GM21786 (cell line): Measurements from ENCODE around the gene KLHL3.

ENCODE experiments used
- ATAC-seq: cut with Tn5 transposase; IDR thresholded peaks from one replicate; pipeline ENCODE4 v1.9.1; 2021; ENCODE audit not compliant: unreplicated experiment

Gene KLHL3

GRCh38 chr5:137592317-137592716 is 143.6 kb downstream of the KLHL3 start:
- no peak for ATAC-seq

DNA sequence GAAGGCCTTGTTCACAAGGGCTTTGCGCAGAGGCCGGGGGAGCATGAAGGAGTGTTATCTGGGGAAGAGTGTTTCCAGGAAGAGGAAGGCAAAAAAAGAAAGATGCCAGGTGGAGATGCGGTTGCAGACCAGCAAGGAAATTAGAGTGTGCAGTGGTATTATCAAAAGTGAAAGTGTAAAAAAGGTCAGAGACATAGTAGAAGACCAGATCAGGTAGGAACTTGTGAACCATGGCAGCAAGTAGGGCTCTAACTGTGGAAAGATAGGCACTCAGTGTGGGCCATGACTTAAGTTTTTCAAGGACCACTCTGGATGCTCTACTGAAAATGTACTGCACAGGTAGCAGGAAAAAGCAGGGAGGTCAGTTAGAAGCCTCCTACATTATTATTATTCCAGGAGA is 146.7 kb downstream of the KLHL3 start:
- ATAC-seq, result no peak

- no peak for ATAC-seq
Measured at GRCh38 chr5:137587919-137588318, 148.0 kb downstream of the KLHL3 start.

GRCh38 chr5:137584262-137584661 is 151.6 kb downstream of the KLHL3 start:
- ATAC-seq, result no peak

GRCh38 chr5:137583129-137583528 is 152.8 kb downstream of the KLHL3 start:
- no peak for ATAC-seq

DNA sequence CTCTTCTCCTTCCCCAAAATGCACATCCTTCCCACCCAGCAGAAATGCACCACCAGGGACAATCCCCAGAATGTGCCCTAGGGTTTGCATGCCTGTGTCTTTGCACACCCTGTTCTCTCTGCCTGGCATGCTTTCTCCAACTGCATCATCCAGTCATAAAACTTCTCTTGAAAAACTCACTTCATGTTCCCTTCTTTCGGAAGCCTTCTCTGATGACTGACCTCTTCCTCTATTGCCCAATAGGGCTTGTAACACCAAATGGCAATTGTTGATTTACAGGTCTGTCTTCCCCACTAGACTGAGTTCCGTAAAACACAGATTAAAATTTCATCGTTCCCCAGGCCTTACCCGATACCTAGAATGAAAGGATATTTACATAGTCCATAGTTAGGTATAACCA is 153.7 kb downstream of the KLHL3 start:
- no peak for ATAC-seq

GRCh38 chr5:137581776-137582175 is 154.1 kb downstream of the KLHL3 start:
- no peak for ATAC-seq

DNA sequence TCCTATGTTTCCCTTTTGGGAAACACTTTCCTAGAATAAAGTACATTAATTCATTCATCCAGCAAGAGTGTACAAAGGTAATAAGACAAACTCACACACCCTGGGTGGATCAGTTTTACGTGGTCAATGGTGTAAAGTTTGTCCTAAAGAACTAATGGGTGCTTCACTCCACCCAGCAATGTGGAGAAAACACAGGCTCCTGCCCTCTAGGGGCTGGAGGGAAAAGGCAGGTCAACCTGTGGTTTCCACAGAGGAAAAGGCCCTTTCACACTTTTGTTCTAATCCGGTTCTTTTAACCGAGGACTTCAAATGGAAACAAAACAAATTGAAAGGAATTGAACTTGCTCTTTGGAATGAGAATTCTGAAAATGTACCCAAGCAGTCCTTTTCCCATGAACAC is 155.9 kb downstream of the KLHL3 start:
- ATAC-seq, result no peak

GRCh38 chr5:137575847-137576246 is 160.0 kb downstream of the KLHL3 start:
- ATAC-seq, result no peak

DNA sequence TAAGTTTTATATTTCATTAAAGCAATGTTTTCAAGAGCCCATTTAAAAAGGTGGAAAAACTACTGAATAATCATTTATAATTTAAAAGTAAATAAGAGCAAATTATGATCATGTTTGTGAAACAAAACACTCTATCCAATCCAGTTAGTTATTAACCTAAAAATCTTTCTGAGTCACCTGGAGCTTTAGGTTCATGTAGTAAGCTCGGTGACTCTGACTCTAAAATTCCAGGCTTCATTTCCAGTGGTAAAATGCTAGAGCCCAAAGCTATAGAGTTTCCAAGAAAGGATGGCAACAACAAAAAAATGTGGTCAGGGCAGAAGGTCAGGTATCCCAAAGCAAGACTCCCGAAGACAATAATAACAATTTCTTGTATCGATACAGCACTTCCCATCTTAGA is 160.7 kb downstream of the KLHL3 start:
- ATAC-seq, result no peak

DNA sequence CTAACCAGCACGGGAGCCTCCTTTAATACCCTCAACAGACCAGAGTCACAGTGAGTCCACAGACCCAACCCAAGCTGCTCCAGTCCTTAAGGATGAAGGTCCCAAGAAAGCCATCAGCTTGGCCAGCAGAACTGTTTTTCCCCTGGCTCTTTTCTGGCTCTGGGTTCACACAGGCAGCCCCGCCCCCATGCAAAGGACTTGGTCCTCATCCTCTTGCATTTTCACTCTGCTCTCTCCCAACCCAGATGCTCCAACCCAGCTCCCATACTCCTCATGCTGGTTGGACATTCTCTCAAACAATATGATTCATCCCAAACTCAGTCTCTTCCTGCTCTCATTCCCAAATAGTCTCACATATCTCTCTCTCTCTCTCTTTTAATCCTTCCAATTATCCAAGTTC is 162.5 kb downstream of the KLHL3 start:
- no peak for ATAC-seq

DNA sequence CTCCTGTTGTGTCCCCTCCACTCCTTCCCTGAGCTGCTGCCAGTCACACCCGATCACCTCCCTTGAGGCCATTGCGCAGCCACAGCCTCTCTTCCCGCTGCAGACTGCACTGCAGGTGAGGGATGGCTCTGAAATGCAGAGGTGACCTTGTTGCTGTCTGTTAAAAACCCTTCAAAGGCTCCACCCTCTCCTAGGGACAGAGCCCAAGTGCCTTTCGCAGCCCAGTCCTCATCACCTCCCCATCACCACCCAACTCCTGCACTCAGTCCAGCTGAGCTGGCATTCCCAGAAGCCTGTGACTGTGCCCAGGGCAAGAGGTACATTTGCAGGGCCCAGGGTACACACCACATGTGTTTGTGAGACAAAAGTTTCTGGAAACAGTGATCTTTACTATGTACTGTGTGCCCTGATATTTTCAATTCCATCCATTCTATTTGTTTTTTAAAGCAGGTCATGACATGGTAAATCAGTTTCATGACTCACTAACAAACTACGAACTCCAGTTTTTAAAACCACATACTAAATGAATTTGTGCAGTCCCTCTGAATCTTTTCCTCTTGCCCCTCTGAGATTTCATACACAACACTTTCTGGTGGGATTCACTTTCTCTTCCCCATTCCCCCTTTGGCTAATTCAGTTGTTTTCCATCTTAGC is 163.7 kb downstream of the KLHL3 start:
- no peak for ATAC-seq

- ATAC-seq, result no peak
Measured at GRCh38 chr5:137570070-137570469, 165.8 kb downstream of the KLHL3 start.
